Measurements from ENCODE around the gene CYREN.

Gene CYREN

GRCh38 chr7:135195968-135196629 is 25.6 kb upstream of the CYREN start:
- DNase-seq = no peak

GRCh38 chr7:135195156-135195555 is 24.6 kb upstream of the CYREN start:
- DNase-seq = no peak

GRCh38 chr7:135194494-135195095 is 24.1 kb upstream of the CYREN start:
- no peak for DNase-seq

GRCh38 chr7:135193615-135194081 is 23.1 kb upstream of the CYREN start:
- DNase-seq = no peak

- no peak for DNase-seq
Measured at GRCh38 chr7:135192914-135193536, 22.5 kb upstream of the CYREN start.

GRCh38 chr7:135190703-135191102 is 20.2 kb upstream of the CYREN start:
- DNase-seq = no peak

GRCh38 chr7:135189961-135190360 is 19.5 kb upstream of the CYREN start:
- no peak for DNase-seq

- DNase-seq = no peak
Measured at GRCh38 chr7:135189221-135189662, 18.7 kb upstream of the CYREN start.

- DNase-seq = no peak
Measured at GRCh38 chr7:135188298-135188984, 17.9 kb upstream of the CYREN start.

GRCh38 chr7:135186841-135187253 is 16.3 kb upstream of the CYREN start:
- DNase-seq = no peak

- DNase-seq = no peak
Measured at GRCh38 chr7:135186261-135186540, 15.7 kb upstream of the CYREN start.

- no peak for DNase-seq
Measured at GRCh38 chr7:135185471-135186260, 15.2 kb upstream of the CYREN start.

- DNase-seq = no peak
Measured at GRCh38 chr7:135184254-135184841, 13.8 kb upstream of the CYREN start.

GRCh38 chr7:135183478-135183877 is 13.0 kb upstream of the CYREN start:
- no peak for DNase-seq

GRCh38 chr7:135181929-135182678 is 11.6 kb upstream of the CYREN start:
- DNase-seq = no peak

- DNase-seq = no peak
Measured at GRCh38 chr7:135181261-135181928, 10.9 kb upstream of the CYREN start.

GRCh38 chr7:135180122-135180521 is 9.6 kb upstream of the CYREN start:
- DNase-seq = no peak

- no peak for DNase-seq
Measured at GRCh38 chr7:135179321-135179925, 8.9 kb upstream of the CYREN start.

- DNase-seq = no peak
Measured at GRCh38 chr7:135178364-135178763, 7.9 kb upstream of the CYREN start.

- DNase-seq = no peak
Measured at GRCh38 chr7:135177028-135177696, 6.7 kb upstream of the CYREN start.
